GM21526 (cell line): ENCODE data around the gene ARHGAP26.
"Not testable (repeated sequence)": the region's sequence is repeated elsewhere in the genome, so short reads cannot be mapped to it uniquely, and the experiment has no call there.

Source experiments
- ATAC-seq: cut with Tn5 transposase; IDR thresholded peaks from one replicate; pipeline ENCODE4 v1.9.1; 2021; ENCODE audit warnings: moderate library complexity; ENCODE audit not compliant: unreplicated experiment, low FRiP score

ARHGAP26 gene

DNA sequence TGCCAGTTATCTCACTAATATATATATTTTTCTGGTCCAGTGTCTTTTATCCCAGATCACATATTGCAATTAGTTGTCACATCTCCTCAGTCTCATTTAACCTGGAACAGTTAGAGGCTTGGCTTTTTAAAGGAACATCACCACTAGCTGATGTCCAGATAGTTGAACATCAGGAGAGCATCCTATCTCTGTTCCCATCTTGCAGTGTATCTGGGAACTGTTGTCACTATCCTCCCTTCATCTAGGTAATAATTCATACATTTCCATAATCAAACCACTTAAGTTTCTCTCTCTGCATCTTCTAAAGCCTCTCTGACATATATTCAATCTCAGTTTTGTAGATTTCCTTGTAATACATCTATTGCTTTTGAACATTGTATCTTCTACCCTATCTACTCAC lies 175.7 kb downstream of the ARHGAP26 start:
- ATAC-seq, result no peak

DNA sequence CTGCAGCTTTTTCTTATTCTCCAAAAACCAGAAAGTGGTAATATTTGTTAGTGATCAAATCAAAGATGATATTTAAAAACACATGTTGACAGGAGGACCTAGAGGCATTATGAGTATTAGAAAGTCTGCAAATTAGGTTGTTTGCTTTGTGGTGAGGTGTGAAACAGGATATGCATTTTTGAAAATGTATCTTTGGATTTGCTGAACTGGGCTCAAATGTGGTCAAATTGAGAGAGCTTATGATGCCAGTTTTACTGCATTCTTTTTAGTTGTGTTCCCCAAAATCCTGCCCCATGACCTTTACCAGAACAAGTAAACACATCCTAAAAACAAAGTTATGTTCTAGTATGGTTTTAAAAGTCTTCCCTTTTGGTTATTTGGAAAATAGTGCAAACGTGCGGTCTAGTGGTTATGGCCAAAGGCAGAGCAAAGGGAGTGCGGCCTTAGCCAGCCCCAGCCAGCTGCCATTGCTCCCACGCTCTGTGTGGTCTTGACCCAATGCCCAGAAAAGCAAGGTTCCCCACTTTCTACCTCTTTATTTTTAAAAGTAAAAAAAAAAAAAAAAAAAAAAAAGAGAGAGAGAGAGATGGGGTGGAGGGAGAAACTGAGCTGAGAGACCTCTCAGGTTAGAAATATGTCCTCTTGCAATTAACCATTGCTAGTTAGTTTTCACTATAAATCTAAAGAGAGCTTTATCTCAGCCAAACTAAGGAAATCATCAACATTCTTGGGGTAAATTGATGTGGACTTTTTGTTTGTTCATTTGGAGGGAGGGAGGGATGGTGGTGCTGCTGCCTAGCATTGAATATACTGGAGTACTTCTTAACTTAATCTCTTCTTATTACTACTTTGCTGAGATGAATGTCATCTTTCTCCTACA lies 176.6 kb downstream of the ARHGAP26 start:
- ATAC-seq, result no peak

DNA sequence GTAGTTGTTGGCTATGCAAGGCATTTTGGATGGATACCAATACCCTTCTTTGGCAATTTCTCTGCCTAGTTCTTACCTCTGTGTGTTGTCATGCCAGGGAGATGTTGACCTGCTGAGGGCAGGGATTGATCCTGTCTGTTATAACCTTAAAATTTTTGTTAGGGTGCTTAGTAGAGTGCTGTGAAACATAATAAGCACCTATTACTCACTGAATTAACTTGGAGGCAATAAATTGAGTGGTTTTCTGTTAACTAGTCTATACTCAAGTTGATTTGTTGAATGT lies 177.2 kb downstream of the ARHGAP26 start:
- ATAC-seq, result no peak

DNA sequence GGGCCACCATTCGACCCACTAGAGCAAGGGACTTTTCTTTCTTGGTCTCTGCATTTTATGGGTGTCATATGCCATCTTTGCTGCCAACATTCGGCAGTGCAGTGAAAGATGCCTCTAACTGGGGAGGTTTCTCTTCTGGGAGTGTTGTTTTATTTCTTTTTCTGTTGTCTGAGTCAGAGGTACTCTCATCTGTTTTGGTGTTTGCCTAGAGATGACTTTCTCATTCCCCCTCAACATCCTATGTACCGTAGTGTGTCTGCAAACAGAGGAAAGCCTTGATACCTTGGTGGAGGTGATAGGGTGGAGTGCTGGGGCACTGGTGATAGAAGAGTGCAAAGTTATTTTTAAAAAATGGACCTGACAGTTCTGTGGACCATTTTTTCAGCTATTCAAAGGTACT lies 182.1 kb downstream of the ARHGAP26 start:
- ATAC-seq, result no peak

DNA sequence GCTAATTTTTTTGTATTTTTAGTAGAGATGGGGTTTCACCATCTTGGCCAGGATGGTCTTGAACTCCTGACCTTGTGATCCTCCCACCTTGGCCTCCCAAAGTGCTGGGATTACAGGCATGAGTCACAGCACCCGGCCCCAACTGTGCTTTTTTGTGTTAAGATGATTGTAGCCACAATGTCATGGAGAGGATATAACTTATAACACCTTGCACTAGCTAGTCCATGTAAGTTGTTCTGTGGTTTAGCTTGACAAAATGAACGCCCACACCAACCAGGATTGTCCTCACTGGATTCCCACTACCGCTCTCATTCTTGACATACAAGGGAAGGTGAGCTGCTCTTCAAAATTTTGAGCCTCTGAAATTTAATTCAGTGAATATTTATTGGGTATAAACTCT lies 182.7 kb downstream of the ARHGAP26 start:
- not testable (repeated sequence) for ATAC-seq

DNA sequence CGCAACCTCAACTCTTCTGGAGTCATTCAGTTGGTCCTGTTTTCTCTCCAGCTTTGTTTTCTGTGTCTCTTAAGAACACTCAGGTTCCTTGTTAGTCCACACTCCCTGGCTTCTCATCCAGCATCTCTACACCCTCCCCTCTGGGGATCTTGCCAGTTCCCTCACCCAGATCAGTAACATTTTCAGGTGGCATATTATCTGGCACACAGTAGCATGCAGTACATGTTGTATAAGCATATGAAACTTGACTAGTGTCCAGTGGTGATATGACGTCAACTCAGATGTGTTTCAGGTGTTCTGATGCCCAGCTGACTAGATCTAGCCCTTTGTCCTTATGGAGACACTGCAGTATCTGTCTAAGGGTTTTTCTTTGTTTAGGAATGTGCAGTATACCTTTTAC lies 184.3 kb downstream of the ARHGAP26 start:
- no peak for ATAC-seq

DNA sequence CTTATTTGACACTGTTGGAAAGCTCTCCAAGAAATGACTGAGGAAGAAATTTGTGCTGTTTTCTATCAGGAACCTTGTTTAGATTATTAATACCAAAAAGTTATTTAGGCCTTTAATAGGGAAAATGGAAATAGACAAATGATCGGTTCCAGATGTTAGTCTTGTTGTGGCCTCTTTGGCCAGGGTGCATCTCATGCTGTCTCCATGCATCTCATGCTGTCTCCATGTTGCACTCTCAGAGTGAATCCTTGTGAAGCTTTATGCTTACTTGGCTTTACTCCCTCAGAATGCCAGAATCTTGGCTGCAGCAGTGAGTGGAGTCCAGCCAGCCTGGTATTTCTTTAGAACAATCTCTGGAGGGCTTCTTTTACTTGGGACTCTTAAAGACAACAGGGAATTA lies 185.5 kb downstream of the ARHGAP26 start:
- no peak for ATAC-seq

DNA sequence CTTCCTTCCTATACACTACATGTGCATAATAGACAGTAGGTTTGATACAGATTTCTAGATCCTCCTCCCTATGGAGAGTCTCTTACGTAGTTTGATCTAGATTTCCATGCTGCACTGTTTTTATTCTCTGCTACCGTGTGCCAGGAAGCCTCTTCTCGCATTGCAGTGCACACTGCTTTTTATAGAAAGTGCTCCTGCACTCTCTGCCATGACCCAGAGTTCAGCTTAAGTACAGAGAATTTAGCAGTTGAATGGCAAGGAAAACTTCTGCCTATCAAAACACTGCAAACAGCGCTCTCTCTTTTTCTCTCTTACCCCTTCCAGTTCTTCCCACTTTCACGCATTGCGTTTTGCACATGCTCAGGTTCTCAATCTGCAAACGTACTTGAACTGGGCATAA lies 187.4 kb downstream of the ARHGAP26 start:
- ATAC-seq, result no peak

DNA sequence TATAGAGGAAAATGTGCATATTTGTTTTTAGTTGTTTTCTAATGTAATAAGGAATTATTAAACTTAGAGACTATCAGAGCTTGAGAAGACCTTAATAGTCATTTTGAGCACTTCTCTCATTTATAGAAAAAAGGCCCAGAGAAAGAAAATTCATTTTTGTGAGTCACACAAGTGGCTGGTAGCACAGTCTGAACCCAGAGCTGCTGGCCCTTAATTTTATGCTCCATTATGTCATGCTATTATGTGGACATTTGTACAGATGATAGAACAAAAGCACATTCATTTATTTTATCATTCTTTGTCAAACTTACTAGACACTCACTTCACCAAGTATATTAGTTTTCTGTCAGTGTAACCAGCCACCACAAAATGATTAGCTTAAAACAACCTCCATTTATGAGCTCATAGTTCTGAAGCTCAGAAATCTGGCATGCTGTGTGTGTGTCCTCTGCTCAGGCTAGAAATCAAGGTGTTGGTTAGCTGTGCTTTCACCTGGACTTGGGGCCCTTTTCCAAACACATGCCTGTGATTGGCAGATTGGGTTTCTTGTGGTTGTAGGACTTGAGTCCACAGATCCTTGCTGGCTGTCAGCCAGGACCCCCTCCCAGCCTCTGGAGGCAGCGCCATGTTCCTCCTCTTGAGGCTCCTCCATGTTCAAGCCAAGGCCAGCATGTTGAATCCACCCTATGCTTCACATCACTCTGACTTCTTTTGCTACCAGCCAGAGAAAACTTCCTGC lies 188.9 kb downstream of the ARHGAP26 start:
- ATAC-seq, result no peak

DNA sequence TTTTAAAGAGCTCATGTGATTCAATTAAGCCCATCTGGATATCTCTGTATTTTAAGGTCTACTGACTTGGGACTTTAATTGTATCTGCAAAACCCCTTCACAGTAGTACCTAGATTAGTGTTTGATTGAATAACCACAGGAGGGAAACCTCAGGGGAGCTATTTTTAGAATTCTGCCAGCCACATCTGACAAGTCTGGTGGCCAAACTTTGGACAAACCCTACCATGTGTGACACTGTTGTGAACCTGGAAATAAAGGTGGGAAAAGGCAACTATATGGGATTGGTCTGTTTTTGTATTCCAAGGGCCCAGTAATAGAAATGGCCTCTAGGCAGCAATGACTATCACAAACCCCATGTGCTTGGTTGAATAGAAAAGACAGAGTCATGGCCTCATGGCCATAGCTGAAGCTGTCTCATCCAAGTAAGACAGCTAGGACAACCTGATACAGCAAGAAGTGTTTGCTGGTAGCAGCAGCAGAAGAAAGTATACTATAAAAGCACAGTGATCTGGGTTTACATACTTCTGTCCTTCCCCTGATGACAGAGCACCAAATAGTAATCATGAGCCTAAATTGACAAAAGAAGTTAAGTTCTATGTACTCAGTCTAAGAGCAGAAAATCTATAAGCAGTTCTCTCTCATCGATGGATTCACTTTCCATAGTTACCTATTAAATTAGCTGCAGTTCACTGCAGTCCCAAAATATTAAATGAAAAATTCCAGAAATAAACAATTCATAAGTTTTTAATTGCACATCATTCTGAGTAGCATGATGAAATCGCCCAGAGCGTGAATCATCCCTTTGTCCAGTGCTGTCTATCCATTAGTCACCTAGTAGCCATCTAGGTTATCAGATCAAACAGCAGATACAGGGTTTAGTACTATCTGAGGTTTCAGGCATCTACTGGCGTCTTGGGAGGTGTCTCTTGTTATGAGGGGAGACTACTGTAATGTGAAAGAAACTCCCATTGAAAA lies 189.8 kb downstream of the ARHGAP26 start:
- ATAC-seq, result no peak

DNA sequence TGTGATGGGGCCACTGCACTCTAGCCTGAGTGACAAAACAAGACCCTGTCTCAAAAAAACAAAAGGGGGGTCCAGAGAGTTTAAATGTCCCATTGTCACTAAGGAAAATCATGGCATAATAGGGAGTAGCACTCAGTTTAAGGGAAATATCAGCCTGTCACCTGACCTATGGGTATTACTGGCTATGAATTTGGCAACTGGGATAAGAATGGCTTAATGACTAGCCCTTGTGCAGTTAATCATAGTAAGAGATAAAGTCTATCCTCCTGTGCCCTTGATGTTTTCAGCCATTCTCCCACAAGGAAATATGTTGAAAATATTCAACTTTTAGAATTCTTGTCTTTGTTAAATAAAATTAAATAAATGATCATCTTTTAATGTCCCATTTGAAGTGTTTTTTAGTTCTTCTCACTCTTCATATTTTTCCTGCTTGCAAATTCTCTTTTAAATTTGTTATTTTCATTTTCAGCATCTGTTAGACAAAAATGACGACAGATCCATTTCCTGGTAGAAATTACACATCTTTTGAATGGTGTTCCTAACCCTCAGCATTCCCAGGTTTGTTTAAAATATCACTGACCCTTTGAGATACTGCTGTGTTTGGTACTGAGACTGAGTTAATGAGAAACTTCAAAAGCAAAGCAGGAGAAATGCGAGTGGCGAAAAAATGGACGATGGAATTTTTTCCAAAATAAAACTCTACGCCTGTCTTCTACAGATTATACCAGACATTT lies 191.4 kb downstream of the ARHGAP26 start:
- no peak for ATAC-seq

DNA sequence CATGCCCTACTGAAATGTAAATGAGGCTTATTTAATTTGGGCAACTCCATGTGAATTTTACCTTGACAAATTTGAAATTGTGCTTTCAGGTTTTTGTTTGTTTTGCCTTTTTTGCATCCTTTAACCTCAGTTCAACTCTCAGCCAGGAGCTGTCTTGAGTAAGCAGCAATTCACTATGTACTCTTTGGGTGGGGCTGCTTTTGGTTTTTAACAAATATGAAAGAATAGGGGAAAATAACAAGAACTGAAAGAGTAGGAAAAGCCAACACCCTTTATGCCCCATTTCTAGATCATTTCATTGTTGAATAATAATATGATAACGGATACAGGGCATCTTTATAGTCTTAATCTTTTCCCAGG lies 192.0 kb downstream of the ARHGAP26 start:
- no peak for ATAC-seq

DNA sequence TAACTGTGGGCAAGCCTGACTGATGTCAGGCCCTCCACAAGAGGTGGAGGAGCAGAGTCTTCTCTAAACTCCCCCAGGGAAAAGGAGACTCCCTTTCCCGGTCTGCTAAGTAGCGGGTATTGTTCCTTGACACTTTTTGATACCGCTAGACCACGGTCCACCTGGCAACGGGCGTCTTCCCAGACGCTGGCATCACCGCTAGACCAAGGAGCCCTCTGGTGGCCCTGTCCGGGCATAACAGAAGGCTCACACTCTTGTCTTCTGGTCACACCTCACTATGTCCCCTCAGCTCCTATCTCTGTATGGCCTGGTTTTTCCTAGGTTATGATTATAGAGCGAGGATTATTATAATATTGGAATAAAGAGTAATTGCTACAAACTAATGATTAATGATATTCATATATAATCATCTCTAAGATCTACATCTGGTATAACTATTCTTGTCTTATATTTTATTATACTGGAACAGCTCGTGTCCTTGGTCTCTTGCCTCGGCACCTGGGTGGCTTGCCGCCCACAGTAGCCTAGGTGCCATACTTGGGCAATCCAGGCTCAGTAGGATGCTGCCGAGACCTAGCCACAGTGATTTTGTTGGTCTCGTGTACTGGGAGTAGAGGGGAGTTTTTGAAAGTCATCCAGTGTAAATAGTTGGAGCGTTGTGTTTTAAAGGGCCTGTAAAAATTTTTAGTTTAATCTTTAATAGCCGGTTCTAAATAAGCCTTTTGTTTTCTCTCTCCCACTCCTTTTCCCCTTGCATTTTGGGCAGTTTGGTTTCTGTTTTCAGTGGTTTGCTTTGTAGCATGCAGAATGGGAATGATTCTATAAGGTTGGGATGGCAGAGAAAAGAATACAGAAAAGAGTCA lies 195.3 kb downstream of the ARHGAP26 start:
- not testable (repeated sequence) for ATAC-seq

DNA sequence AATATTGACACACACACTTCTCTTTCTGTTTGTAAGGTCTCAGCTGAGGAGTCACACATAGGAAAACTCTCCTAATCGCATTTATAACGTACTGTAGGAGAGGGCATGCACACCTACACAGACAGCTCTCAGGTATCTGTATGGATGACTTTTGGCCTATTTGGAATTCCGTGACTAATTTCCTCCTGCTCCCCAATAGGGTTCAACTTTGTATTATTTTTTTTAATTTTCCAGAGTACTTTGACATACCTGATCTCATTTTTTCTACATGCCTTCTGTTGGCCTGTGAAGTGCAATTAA lies 195.9 kb downstream of the ARHGAP26 start:
- ATAC-seq, result no peak

DNA sequence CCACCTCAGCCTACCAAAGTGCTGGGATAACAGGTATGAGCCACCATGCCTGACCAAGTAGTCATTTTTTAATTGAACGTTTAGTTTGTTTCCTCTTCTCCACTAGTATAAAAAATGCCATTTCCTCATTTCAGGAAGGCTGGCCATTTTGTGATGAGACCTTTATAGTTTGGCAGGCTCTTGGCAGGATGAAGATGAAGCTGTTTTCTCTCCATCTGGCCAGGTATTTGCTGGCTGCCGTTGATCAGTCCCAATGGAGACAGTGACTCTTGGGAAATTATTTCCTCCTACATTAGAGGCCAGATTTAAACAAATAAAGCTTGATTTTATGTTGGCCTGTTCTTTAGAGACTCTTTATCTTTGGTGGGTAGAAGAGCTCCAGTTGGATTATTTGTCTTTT lies 199.0 kb downstream of the ARHGAP26 start:
- ATAC-seq, result no peak

DNA sequence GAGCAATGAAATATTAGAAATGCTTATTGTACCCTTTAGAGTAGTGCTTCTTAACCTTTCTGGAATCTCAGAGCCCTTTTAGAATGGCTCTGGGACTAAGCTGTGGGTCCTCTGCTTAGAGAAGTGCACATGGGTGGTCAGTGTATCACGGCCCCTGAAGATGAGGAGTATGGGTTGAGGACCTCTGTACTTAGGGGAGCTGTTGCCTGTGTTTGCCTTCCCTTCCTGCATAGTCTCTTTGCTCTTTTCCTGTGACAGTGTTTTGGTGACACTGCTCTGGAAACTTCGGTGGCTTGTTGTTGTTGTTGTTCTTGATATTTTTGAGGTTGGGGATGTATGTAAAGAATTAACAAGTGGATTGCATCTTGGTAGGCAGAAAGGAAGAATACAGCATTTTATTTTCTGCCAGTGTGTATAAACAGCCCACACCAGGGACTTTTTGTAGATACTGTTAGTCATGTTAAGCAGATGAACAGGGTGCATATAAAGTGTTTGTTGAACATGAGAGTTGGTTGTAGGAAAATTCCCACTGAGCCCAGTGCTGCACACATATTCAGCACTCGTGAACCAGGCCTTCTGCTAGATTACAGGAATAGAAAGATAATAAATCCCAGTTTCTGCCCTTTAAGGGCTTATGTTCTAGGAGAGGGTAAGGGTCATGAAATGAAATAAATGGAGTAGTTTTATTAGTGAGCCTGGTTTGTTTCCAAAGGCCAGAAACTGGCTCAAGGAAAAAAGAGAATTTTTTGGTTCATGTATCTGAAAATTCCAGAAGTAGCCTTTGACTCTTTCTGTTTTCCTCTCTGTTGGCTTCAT lies 199.7 kb downstream of the ARHGAP26 start:
- no peak for ATAC-seq

DNA sequence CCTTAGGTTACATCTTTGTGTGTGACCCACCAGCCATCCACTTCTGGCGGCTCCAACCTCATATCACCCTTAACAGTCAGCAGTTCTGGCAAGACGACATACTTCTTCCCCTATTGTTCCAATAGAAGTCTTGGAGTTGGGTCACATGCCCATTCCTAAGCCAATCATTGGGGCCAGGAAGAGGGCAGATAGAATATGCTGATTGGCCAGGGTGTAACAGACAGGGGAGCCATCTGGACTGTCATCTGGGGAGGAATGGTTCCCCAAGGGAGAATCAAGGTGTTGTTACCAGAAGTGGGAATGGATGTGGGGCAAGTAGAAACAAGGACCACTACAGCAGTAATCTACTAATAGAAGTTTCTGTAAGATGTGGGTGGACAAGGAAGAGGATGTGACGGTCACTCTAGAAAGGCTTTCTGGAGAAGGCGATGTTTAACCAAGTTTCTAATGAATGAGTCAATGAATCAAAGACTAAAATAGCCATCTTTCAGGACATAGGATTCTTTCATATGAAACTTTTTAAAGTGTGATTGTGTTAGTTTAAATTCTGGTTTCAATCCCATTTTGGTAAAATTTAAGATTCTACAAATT lies 200.4 kb downstream of the ARHGAP26 start:
- no peak for ATAC-seq

DNA sequence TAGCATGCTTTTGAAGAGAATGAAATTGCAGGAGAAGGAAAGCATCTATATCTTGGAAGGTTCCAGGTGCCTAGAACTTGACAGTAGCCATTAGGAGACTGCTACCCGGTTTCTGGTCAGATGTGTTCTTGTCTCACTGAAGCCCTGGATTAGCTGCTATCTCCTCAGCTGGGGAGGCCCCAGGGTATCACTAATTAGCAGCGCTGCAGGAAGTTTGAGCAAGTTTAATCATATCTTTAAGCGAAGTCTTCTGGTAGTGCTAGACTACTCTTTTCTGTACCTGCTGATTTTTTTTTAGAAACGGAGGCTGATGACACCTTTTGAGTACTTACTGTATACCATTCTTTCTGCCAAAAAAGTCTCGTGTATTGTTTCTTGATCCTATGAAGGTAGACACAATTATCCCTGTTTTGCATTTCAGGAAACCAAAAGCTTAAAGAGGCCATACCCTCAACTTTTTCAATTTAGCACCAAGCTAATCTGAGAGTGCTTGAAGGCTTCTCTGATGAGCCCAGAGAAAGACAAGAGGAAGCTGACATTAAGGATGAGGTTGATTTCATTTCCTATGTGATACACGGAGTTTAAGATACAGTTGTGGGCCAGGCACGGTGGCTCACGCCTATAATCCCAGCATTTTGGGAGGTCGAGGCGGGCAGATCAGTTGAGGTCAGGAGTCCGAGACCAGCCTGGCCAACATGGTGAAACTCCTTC lies 201.3 kb downstream of the ARHGAP26 start:
- no peak for ATAC-seq
